ENCODE results near the gene SDHB.

The SDHB gene

DNA sequence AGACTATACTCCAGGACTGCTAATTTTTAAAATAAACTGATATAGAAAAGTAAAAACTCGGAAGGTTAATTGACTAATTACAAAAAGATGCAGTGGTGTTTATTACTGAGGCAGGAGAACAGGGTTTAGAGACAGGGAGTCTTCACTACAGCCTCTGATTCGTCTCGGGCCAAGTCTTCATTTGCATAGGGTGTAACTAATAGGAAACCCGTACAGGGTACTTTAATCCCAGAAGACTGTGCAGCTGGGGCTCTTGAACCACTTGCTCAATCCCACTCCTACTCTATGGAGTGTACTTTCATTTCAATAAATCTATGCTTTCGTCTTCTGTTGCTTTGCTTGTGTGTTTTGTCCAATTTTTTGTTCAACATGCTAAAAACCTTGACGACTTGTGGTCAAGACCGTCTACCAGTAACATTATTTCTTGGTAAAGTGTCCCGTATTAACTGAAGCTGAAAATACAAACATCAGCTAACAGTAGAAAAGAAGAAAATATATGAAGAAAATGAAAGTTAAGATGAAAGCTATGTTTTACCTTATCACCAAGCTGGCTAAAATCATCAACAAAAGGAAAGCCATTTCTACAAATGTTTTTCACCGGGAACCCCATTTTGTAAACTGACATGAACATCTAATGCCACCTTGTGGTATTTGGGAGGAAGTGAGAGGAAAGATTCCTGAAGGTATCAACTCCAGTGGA lies 8.0 kb downstream of the SDHB start:
- DNase-seq (ENCODE audit: low read depth): no peak

DNA sequence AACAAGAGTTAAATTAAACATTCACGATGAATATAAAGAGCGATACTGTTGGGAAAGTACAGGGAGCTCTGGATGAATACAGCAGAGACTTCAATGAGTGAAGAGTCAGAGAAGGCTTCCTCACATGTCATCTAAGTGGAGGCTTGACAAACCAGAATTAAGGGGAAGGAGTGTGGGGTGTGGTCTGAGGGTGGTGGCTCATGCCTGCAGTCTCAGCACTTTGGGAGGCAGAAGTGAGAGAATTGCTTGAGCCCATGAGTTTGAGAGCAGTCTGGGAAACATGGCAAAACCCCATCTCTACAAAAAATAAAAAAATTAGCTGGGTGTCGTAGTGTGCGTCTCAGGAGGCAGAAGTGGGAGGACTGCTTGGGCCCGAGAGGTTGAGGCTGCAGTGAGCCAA lies 8.7 kb downstream of the SDHB start:
- no peak for DNase-seq (ENCODE audit: low read depth)

DNA sequence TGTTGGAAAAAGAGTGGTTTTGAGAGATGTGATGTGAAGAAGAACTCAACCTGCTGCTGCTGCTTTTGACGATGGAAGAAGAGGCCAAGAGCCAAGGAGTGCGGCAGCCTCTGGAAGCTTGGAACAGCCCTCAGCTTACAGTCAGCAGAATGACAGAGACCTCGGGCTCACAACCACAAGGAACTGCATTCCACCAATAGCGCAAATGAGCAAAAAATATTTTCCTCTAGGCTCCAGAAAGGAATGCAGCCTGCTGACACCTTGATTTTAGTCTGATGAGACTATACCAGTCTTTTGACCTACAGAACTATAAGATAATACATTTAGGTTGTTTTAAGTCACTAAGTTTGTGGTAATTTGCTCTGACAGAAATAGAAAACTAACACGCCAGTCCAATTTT lies 10.2 kb downstream of the SDHB start:
- no peak for DNase-seq (ENCODE audit: low read depth)

DNA sequence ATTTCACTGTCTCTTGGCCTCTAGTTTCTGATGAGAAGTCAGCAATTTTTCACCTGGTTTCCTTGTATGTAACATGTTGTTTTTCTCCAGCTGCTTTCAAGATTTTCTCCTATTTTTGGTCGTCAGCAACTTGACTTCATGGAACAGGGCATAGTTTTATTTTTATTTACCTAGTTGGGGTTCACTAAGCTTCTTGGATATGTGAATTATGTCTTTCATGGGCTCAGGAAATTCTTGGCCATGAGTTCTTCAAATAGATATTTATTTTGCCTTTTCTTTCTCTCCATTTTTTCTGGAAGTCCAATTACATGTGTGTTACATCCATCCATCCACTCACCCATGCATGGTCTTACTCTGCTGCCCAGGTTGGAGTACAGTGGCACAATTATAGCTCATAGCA lies 13.7 kb downstream of the SDHB start:
- no peak for DNase-seq (ENCODE audit: low read depth)

DNA sequence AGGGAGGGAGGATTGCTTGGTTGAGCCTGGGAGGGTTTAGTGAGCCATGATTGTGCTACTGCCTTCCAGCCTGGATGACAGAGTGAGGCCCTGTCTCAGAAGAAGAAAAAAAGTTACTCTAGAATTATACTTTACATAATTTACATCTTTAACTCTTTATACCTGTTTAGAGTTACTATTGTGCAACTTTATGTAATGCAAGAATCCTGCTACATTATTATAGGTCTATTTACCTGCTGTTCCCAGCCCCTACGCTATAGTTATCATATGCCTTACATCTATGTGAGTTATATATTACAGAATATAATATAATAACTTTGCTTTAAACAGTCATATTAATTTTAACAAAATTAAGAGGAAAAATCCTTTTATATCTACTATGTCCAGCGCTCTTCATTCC lies 14.3 kb downstream of the SDHB start:
- no peak for DNase-seq (ENCODE audit: low read depth)

DNA sequence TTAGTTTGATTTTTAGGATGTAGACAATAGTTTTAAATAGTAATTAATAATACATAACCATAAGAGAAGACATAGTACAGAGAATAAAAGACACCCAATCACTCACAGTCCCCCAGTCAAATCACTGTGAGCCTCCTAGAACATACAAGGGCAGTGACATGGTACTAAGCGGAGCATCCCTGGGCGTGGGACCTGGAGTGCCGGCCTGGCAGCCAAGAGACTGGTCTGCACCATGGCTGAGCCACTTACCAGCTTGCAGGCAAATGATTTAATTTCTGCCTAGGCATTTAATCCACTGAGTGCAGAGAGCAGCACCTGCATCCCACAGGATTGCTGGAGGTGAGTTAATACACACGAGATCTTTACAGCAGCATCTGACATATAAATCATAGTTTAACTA lies 20.4 kb downstream of the SDHB start:
- DNase-seq (ENCODE audit: low read depth): no peak

DNA sequence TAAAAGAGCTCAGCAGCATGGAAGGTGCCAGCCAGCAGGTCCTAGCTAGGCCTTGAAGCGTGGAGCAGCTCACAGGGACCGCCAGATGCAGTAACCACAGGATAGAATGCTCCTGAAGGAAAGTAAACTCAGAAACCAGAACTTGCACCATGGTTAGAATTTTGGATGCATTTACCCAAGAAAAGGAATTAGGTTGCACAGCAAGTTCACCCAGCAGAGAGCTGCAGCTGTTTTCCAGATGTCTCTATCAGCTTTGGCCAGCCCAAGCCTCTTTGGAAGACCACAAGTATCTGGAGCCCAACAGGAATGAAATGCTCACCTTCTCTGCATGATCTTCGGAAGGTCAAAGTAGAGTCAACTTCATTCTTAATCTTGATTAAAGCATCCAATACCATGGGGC lies 21.1 kb downstream of the SDHB start:
- no peak for DNase-seq (ENCODE audit: low read depth)

DNA sequence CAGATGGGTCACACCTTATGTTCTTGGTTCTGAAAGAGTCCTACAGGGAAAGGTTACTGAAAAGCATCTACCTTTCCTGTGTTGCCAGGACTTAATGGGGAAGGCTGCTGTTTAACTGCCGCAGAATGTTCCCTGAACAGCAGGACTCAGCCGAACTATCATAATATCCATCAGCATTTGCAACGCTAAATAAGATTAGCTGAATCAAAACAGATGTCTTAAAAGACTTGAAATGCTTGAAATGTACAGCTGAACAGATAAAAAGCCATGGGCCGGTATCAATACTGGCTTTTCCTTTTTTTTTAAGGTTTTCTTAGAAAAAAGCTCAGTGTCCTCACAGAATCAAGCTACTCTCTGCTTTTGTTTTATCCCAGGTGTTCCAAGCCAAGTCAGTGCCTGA lies 22.4 kb downstream of the SDHB start:
- no peak for DNase-seq (ENCODE audit: low read depth)

DNA sequence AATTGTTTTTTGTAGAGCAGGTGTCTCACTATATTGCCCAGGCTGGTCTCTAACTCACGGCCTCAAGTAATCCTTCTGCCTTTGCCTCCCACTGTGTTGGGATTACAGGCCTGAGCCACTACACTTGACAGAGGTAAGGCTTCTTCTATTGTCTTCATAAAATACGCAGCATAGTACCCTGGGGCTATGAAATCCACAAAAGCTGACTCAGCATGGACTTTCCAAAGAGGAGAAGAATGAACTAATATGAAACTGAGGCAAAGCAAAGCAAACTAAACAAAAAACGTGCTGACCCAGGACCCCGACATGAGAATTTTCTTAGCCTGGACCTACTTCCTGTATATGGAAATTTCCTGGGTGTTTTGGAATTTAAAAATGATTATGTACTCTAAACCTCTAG lies 23.6 kb downstream of the SDHB start:
- DNase-seq (ENCODE audit: low read depth): no peak

DNA sequence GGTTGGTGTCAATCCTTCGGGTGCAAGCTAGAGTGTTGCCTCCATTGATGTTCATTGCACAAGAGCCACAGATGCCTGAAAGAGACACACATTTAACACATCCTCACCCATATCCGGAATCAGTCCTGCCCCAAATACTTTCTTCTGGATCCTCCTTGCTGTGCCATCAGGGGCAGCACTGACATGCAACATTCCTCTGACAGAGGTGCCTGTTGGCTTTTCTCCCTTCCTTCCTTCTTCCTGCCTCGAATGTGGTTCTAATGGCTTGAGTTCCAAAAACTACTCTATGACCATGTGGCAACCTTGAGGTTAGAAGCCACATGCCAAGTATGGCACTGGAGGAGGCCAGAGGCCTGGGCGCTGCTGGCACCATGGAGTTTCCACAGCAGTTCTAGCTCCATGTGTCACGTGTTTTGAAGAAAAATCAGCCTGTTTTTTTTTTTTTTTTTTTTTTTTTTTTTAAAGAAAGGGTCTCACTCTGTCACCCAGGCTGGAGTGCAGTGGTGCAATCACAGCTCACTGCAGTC lies 25.1 kb downstream of the SDHB start:
- no peak for DNase-seq (ENCODE audit: low read depth)

DNA sequence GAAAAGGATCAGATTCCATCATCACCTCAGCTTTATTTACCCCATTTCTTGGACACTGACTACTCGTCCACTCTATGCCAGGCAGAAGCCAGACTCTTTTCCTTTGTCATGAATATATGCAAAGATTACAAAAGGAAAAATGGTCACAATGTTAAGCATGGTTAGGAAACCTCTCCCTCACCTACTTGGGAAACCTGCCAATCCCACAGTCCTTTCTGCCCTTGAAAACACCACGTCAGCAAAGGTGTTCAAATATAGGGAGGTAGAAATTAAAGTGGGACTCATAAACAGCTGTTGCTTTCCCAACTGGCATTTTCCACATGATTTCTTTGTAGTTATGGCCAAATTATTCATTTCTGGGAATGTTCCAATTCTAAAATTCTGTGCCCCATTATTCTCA lies 25.9 kb downstream of the SDHB start:
- DNase-seq (ENCODE audit: low read depth): no peak

DNA sequence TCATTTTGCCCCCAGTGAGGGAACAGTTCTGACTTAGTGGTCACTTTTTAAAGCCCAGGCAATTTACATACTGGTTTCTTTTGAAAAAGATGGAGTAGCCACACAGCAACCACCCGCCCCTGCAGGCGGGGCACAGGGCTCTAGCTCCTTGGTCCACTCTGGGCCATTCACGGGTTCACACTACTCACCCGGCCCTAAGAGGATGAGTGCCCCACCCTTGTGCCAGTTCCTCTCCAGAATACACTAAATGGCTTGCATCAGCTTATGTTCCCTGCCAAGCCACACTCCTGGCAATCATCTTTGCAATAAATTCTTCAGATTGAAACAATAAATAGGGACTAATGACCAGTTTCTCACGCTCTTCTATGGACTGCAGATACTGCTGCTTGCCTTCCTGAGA lies 26.4 kb downstream of the SDHB start:
- no peak for DNase-seq (ENCODE audit: low read depth)

DNA sequence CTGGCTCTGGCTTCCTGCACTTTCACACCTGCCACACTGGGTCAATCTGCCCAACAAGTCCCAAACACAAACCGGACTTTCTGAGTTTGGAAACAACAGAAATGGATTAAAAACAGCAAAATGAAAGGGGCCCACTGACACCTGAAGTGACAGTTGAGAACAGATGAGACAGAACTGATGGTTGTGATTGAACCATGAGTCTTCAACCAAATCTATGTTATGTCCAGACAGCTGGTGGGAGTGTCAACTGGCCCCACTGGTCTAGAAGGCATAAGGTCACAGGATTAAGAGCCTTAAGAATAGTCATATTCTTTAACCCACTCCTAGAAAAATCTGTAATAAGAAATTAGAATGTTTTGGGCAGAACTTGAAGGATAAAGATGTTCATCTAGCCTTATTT lies 29.1 kb downstream of the SDHB start:
- DNase-seq (ENCODE audit: low read depth): no peak

DNA sequence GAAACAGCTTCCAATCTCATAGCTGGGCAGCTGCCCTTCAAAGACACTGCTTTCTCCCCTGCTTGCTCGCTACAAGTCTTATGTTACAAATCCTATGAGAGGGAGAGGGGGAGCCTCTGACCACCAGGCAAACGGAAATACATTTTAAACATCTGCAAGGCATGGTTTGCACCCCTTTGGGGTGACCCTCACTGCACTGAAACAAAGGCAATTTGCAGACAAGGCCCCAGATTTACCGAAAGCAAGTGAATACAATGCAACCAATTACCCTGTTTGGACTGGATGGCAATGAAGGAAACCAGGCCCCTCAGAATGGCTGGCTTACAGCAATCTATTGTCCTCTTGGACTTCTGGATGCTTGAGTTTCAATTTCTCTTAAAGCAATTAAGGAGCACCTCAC lies 30.3 kb downstream of the SDHB start:
- no peak for DNase-seq (ENCODE audit: low read depth)

DNA sequence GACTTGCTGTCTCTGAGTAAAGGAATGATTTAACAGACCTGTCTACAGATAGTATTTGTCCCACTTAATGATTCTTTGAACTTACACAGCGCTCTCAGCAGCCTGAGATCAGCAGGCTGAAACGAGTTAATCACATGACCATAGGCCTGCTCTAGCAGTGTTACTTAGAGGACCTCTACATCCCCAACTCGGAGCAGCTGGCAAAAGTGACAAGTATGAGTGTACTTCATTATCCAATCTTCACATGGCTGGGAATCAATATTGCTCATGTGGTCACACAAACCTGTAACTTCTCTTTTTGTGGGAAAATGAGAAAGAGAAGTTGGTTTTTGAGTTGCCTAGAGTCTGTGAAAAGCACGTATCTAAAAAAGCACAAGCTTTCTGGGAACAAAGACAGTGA lies 30.7 kb downstream of the SDHB start:
- DNase-seq (ENCODE audit: low read depth): no peak

DNA sequence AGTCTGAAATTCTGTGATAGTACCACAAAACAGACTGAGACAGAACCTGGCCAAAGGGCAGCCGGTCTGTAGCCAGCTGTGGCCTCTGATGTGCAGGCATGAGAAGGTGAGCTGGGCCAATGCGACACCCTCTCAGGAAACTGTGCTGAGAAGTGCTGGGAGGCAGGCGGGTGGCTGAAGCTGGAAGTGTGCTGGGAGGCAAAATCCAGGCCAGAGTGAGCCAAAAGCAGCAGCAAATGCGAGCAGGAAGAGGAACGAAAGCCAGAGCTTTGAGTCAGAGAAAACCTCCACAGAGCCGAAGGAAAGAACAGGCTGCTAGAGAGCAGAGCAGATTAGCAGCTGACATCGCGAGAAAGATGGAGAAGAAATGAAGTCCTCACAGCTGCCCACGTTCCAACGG lies 31.9 kb downstream of the SDHB start:
- DNase-seq (ENCODE audit: low read depth): no peak

DNA sequence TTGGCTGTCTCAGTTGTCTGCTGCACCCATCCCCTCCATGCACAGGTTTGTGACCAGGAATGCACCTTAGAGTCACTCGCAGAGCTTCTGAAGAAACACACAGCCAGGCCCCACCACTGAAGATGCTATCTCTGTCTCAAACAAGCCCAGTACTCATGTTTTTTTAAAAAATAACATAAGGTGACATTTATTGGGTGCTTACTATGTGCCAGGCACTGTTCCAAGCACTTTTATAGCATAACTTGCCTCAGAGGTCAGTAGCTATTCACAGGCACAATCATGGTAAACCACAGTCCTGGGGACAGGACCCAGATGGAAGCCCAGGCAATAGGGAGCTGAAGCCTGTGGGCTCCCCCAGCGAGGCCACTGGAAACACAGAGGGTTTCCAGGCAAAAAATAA lies 33.3 kb downstream of the SDHB start:
- no peak for DNase-seq (ENCODE audit: low read depth)

DNA sequence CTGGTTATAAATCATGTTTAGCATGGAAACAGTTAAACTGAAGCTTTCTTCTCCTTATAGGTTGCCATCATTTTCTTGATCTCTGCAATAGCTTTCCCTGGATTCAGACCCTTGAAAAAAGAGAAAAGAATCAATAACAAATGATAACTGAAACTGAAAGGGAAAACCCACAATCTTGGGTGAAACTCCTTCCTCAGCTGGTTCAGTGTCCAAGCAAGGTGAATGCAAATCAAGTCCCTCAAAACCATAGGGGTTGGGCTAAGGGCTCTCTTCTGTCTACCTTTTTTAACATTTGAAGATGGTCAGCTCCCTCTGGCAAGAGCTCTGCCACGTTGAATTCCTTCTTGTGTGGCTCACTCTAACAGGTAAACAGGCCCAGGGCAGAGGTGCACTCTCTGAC lies 35.0 kb downstream of the SDHB start:
- DNase-seq (ENCODE audit: low read depth): no peak

DNA sequence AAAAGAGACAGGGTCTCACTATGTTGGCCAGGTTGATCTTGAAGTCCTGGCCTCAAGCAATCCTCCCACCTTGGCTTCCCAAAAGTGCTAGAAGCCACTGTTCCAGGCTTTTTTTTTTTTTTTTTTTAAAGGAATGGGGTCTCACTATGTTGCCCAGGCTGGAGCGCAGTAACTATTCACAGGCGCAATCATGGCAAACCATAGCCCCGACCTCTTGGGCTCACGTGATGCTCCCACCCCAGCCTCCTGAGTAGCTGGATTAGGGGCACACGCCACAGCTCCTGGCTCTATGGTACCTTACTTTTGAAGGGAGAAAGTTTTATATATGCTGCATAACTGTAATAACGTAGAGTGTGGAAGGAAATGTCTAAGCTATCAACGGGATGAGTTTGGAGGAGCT lies 36.4 kb downstream of the SDHB start:
- DNase-seq (ENCODE audit: low read depth): no peak

DNA sequence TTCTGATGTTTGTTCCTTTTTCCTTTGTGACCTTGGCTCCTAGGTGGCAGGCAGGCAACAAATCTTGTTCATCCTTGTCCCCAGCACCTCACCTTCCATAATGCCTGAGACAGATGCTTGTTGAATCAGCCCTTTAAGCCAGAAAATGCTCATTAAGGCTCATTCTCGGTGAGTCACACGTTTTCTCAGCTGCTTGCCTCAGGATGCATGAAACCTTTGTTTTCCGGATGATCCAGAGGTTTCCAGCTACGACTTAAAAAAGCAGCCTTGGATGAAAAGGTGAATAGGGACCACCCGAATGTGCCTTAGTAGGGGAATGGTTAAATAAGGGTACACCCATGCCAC lies 37.5 kb downstream of the SDHB start:
- DNase-seq (ENCODE audit: low read depth): no peak

DNA sequence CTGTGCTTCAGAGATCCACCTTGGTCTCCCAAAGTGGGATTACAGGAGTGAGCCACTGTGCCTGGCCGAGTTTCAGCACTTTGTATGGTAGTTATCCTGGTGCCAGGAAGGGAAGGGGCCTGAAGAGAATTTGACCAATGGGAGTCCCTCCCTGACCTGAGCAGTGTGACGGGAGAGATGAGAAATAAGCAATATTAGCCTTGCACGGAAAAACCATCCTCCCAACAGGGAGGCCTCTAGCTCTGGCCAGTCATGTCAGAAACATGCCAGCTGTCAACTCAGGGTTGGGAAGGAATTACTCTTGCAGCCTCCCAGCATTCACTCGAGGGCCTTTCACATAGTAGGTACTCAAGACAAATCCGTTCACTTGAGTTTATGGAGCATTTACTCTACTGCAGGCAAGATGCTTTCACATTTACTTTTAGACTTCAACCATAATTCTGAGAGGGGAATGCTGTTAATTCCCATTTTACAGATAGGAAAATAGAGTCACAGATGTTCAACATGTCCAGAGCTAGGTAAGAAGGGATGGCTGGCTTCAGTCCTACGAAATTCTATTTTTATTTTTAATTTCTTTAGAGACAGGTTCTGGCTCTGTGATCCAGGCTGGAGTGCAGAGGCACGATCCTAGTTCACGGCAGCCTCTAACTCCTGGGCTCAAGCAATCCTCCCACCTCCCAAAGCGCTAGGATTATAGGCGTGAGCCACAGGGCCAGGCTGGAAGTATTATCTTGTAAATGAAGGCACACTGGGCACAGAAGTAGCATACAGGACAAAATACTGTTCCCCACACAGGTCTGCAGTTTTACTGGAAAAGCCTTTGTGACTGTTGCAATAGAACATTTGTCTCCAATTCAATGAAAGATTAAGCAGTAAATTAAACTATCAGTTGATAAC lies 38.9 kb downstream of the SDHB start:
- DNase-seq (ENCODE audit: low read depth): no peak

DNA sequence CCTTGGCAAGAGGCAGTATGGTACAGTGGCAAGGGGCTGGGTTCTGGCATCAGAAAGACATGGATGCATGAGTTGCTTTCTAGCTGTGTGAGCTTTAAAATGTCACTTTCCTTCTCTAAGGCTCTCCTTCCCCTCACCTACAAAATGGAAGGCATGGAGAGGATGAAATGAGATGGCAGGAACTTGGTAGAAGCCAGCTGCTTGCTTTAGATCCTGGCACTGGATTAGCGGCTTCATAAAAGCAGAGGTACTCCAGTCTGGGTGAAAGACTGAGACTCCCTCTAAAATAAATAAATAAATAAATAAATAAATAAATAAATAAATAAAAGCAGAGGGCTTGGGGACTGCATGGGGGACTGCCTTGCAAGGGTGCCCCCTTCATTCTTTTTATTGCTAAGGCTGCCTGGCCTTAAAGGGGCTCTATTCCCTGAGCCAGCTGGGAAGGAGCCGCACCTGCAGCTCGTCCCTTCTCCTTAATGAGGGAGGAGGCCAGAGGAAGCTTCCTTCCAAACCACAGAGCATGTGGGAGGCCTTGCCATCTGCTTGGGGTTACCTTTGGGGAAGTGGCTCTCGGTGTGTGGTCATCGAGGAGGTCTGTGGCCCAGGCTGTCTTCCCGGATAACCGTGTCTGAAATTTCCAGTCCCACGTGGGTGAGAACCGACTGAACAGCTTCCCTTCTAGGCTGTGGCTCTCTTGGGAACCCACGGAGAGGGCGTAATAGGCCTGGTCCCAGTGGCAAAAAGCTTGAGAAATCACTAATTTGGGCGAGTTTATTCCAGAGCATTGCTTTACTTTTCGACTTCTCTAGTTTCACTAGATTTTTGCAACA lies 40.1 kb downstream of the SDHB start:
- no peak for DNase-seq (ENCODE audit: low read depth)
